ENCODE results near the gene CDC123. TPM values are rescaled to one million over a fixed set of nuclear protein-coding genes. Genes with fewer than 3 reads are reported as not detected.

Gene CDC123
- total RNA-seq, 1 experiment from 2014 or later: 153 TPM

DNA sequence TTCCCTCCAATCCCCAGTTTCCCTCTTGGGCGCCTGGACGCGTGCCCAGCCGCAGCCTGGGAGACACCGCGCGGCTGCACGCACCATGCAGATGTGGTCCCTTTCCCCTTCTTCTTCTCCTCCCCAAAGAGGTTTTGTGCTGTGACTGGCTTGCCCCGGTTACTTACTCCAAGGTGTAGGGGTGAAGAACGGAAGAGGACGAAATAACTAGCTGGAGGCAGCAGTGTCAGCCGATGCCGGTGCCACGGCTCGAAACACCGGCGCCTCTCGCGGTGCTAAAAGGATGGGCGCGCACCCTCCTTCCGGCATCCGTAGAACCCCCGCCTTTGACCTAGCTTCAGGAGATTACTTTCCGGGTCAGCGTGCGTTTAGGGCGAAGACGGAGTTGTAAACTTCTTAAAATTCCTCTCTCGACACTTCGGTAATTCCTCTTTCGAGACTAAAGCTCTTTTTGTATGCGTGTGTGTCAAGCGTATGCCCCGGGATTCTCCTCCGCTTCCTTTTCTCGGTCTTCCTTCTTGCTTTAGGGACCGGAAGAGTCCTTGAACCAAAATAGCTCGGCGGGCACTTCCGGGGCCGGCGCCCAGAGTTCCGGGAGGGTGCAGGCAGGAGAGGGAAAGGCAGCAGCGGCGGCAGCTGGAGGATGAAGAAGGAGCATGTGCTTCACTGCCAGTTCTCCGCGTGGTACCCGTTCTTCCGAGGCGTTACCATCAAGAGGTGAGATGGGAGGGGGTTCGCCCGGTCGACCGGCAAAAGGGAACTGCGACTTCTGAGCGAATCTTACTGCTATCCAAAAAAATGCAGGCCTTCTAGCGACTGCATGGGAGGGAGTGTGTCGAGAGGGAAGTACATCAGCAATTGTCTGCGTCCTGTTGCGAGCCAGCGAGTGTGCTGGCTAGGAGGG is at the start of gene CDC123, which contains the start of gene NUDT5 (continued):
- TF ChIP-seq, protein P1, sequence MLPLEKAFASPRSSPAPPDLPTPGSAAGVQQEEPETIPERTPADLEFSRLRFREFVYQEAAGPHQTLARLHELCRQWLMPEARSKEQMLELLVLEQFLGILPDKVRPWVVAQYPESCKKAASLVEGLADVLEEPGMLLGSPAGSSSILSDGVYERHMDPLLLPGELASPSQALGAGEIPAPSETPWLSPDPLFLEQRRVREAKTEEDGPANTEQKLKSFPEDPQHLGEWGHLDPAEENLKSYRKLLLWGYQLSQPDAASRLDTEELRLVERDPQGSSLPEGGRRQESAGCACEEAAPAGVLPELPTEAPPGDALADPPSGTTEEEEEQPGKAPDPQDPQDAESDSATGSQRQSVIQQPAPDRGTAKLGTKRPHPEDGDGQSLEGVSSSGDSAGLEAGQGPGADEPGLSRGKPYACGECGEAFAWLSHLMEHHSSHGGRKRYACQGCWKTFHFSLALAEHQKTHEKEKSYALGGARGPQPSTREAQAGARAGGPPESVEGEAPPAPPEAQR (CRISPR knock-in tag; IDR thresholded peaks at IDR 0.05): no peak
- TF ChIP-seq KAT7 (CRISPR knock-in tag; IDR thresholded peaks at IDR 0.05; ENCODE audit: borderline replicate concordance) (peak; percentile 57; the same call in 1 of the 2 replicates), E2F1 (CRISPR knock-in tag; IDR thresholded peaks at IDR 0.05) (no peak), RELA (CRISPR knock-in tag; IDR thresholded peaks at IDR 0.05; ENCODE audit: borderline replicate concordance) (no peak), JUN (CRISPR knock-in tag; IDR thresholded peaks at IDR 0.05) (0 out of 2 replicates have a peak, but pooled peaks have one; percentile 43), NR1H2 (CRISPR knock-in tag; IDR thresholded peaks at IDR 0.05) (no peak), ZNF281 (CRISPR knock-in tag; IDR thresholded peaks at IDR 0.05) (peak; percentile 13; the same call in 1 of the 2 replicates), ZNF263 (CRISPR knock-in tag; IDR thresholded peaks at IDR 0.05; ENCODE audit: low read depth) (no peak), MXD4 (CRISPR knock-in tag; IDR thresholded peaks at IDR 0.05; ENCODE audit: borderline replicate concordance) (no peak), NR2C2 (CRISPR knock-in tag; IDR thresholded peaks at IDR 0.05) (peak; percentile 91), ZNF671 (CRISPR knock-in tag; IDR thresholded peaks at IDR 0.05) (no peak), MLX (CRISPR knock-in tag; IDR thresholded peaks at IDR 0.05) (no peak), E2F5 (CRISPR knock-in tag; IDR thresholded peaks at IDR 0.05) (0 out of 2 replicates have a peak, but pooled peaks have one; percentile 70), JAZF1 (CRISPR knock-in tag; IDR thresholded peaks at IDR 0.05) (no peak), IRF1 (CRISPR knock-in tag; IDR thresholded peaks at IDR 0.05) (no peak), TEAD4 (CRISPR knock-in tag; IDR thresholded peaks at IDR 0.05) (no peak)
- TF ChIP-seq, protein P2, sequence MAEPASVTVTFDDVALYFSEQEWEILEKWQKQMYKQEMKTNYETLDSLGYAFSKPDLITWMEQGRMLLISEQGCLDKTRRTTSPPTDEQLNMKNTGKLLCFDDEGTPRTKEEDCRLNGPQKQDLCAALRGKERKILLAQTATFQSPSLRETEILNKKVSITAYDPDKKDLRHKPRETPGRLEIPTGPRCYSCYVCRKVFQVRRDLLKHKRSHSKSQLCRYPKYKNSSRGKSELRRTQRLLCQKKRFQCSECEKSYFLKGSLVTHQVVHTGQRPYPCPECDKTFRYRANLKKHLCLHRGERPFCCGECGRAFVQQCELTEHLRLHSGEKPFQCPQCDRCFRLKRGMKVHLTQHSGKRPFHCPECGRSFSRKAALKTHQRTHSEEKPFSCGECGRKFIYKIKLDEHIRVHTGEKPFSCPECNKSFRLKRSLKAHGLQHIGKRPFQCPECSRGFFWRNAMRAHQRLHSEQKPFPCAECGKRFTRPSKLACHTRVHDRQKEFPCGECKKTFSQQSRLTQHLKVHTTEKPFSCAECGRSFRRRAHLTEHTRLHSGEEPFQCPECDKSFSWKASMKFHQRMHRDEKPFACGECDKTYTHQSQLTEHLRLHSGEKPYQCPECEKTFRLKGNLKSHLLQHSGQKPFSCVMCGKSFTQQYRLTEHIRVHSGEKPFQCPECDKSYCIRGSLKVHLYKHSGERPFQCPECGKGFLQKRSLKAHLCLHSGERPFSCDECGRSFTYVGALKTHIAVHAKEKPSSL (CRISPR knock-in tag; conservative IDR thresholded peaks at IDR 0.05): no peak
- TF ChIP-seq, protein P3, sequence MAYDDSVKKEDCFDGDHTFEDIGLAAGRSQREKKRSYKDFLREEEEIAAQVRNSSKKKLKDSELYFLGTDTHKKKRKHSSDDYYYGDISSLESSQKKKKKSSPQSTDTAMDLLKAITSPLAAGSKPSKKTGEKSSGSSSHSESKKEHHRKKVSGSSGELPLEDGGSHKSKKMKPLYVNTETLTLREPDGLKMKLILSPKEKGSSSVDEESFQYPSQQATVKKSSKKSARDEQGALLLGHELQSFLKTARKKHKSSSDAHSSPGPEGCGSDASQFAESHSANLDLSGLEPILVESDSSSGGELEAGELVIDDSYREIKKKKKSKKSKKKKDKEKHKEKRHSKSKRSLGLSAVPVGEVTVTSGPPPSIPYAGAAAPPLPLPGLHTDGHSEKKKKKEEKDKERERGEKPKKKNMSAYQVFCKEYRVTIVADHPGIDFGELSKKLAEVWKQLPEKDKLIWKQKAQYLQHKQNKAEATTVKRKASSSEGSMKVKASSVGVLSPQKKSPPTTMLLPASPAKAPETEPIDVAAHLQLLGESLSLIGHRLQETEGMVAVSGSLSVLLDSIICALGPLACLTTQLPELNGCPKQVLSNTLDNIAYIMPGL (CRISPR knock-in tag; IDR thresholded peaks at IDR 0.05): peak; percentile 44; the same call in 1 of the 2 replicates
- TF ChIP-seq, protein P4, sequence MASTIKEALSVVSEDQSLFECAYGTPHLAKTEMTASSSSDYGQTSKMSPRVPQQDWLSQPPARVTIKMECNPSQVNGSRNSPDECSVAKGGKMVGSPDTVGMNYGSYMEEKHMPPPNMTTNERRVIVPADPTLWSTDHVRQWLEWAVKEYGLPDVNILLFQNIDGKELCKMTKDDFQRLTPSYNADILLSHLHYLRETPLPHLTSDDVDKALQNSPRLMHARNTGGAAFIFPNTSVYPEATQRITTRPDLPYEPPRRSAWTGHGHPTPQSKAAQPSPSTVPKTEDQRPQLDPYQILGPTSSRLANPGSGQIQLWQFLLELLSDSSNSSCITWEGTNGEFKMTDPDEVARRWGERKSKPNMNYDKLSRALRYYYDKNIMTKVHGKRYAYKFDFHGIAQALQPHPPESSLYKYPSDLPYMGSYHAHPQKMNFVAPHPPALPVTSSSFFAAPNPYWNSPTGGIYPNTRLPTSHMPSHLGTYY (CRISPR knock-in tag; IDR thresholded peaks at IDR 0.05): 0 out of 2 replicates have a peak, but pooled peaks have one; percentile 25
- TF ChIP-seq, protein P5, sequence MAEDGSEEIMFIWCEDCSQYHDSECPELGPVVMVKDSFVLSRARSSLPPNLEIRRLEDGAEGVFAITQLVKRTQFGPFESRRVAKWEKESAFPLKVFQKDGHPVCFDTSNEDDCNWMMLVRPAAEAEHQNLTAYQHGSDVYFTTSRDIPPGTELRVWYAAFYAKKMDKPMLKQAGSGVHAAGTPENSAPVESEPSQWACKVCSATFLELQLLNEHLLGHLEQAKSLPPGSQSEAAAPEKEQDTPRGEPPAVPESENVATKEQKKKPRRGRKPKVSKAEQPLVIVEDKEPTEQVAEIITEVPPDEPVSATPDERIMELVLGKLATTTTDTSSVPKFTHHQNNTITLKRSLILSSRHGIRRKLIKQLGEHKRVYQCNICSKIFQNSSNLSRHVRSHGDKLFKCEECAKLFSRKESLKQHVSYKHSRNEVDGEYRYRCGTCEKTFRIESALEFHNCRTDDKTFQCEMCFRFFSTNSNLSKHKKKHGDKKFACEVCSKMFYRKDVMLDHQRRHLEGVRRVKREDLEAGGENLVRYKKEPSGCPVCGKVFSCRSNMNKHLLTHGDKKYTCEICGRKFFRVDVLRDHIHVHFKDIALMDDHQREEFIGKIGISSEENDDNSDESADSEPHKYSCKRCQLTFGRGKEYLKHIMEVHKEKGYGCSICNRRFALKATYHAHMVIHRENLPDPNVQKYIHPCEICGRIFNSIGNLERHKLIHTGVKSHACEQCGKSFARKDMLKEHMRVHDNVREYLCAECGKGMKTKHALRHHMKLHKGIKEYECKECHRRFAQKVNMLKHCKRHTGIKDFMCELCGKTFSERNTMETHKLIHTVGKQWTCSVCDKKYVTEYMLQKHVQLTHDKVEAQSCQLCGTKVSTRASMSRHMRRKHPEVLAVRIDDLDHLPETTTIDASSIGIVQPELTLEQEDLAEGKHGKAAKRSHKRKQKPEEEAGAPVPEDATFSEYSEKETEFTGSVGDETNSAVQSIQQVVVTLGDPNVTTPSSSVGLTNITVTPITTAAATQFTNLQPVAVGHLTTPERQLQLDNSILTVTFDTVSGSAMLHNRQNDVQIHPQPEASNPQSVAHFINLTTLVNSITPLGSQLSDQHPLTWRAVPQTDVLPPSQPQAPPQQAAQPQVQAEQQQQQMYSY (CRISPR knock-in tag; IDR thresholded peaks at IDR 0.05): no peak
